B cell (primary cell): Measurements from ENCODE around the gene CDR2L. TPM values are rescaled to one million over a fixed set of nuclear protein-coding genes. Genes with fewer than 3 reads are reported as not detected.

Experiments used
- ATAC-seq: fragments of 200-7000 bp; cut with Tn5 transposase; one replicate; pipeline ENCODE4 v1.10.0; 2021; ENCODE audit warnings: low read depth, mild to moderate bottlenecking, moderate number of reproducible peaks, moderate library complexity
- CTCF ChIA-PET: fragments of 350-600 bp; sonication (Branson Sonifier 250); formaldehyde crosslinking; loops from one replicate; lab custom pipeline; 2021; ENCODE audit warnings: antibody characterized with exemption, inconsistent platforms; lab: Charles Lee
- POLR2A ChIA-PET: fragments of 350-600 bp; sonication (Branson Sonifier 250); formaldehyde crosslinking; loops from one replicate; lab custom pipeline; 2021; ENCODE audit warnings: antibody characterized with exemption; lab: Charles Lee
- DNase-seq: peaks from one replicate; pipeline ENCODE4 v3.0.0; 2013
- H2AFZ ChIP-seq: 2 replicates; pipeline ENCODE4 v1.6.1; 2012; ENCODE audit warnings: mild to moderate bottlenecking, low read depth, low read length; ENCODE audit not compliant: insufficient read depth, poor library complexity, severe bottlenecking
- H3K27ac ChIP-seq, 2 donors: 1 replicate in 1 of 2; 2 replicates in 1 of 2; pipeline ENCODE4 v1.5.1; 2012 to 2013; ENCODE audit warnings: low read length in 2 of 2, mild to moderate bottlenecking in 2 of 2, moderate library complexity in 1 of 2
- H3K27me3 ChIP-seq, 4 experiments: fragments of 200-600 bp in 1 of 4; sonication (generic) in 1 of 4; replicated peaks in 1 of 4; 1 replicate in 2 of 4; 2 replicates in 2 of 4; pipeline versions ENCODE4 v1.6.1 to v1.7.0; 2013 to 2016; ENCODE audit warnings: low read length in 3 of 4, mild to moderate bottlenecking in 2 of 4, mixed read lengths in 1 of 4, moderate library complexity in 1 of 4; ENCODE audit not compliant: insufficient read depth in 4 of 4, control insufficient read depth in 3 of 4; ENCODE audit errors: control extremely low read depth in 1 of 4
- H3K36me3 ChIP-seq, 2 experiments: replicated peaks in 1 of 2; 1 replicate in 1 of 2; 2 replicates in 1 of 2; pipeline versions ENCODE4 v1.6.1 to v1.7.1; 2013; ENCODE audit warnings: low read length in 1 of 2; ENCODE audit not compliant: insufficient read depth in 2 of 2, control insufficient read depth in 1 of 2; ENCODE audit errors: control extremely low read depth in 1 of 2, extremely low read depth in 1 of 2
- H3K4me1 ChIP-seq, 2 donors: fragments of 200-600 bp in 1 of 2; sonication (generic) in 1 of 2; 1 replicate in 1 of 2; 2 replicates in 1 of 2; pipeline versions ENCODE4 v1.5.1 to v1.6.1; 2013 to 2017; ENCODE audit warnings: low read length in 2 of 2; ENCODE audit not compliant: control insufficient read depth in 2 of 2, insufficient read depth in 2 of 2
- H3K4me2 ChIP-seq: replicated peaks from 2 replicates; pipeline ENCODE3; 2012; ENCODE audit warnings: mild to moderate bottlenecking, low read depth, low read length; ENCODE audit not compliant: poor library complexity, severe bottlenecking
- H3K4me3 ChIP-seq, 5 experiments: fragments of 200-600 bp in 1 of 5; sonication (generic) in 1 of 5; 1 replicate in 3 of 5; 2 replicates in 2 of 5; pipeline versions ENCODE4 v1.5.1 to v1.7.0; 2011 to 2016; ENCODE audit warnings: low read length in 4 of 5, mild to moderate bottlenecking in 4 of 5, low read depth in 2 of 5, control low read depth in 1 of 5, moderate library complexity in 1 of 5; ENCODE audit not compliant: insufficient read depth in 1 of 5; ENCODE audit errors: control extremely low read depth in 1 of 5, extremely low read depth in 1 of 5
- H3K79me2 ChIP-seq: fragments of 200-600 bp; sonication (generic); one replicate; pipeline ENCODE4 v1.6.0; 2016; ENCODE audit warnings: low read length; ENCODE audit not compliant: control insufficient read depth, insufficient read depth
- H3K9ac ChIP-seq: fragments of 200-600 bp; sonication (generic); 2 replicates; pipeline ENCODE4 v1.6.1; 2017; ENCODE audit warnings: mild to moderate bottlenecking, low read length, moderate library complexity
- H3K9me3 ChIP-seq, 3 donors: one replicate each; pipeline versions ENCODE4 v1.6.1 to v1.7.1; 2013; ENCODE audit warnings: low read length in 2 of 3; ENCODE audit not compliant: control insufficient read depth in 2 of 3, insufficient read depth in 1 of 3; ENCODE audit errors: control extremely low read depth in 1 of 3
- H4K20me1 ChIP-seq: 2 replicates; pipeline ENCODE4 v1.6.0; 2012; ENCODE audit warnings: mild to moderate bottlenecking, low read length; ENCODE audit not compliant: insufficient read depth, control insufficient read depth, poor library complexity, severe bottlenecking
- H3K27ac Mint-ChIP-seq: one replicate; pipeline ENCODE4 v1.8.0; 2021; ENCODE audit warnings: mixed read lengths
- H3K27me3 Mint-ChIP-seq: one replicate; pipeline ENCODE4 v1.8.0; 2021; ENCODE audit warnings: mixed read lengths
- H3K4me1 Mint-ChIP-seq: one replicate; pipeline ENCODE4 v1.8.0; 2021; ENCODE audit warnings: mixed read lengths
- H3K4me3 Mint-ChIP-seq: one replicate; pipeline ENCODE4 v1.8.0; 2021; ENCODE audit warnings: mixed read lengths
- H3K9me3 Mint-ChIP-seq: one replicate; pipeline ENCODE4 v1.8.0; 2022; ENCODE audit warnings: mixed read lengths; ENCODE audit not compliant: insufficient read depth
- EZH2 ChIP-seq: IDR thresholded peaks from 2 replicates; pipeline ENCODE4 v1.6.1; 2012; ENCODE audit warnings: borderline replicate concordance, low read depth, mild to moderate bottlenecking, moderate library complexity, low read length; ENCODE audit not compliant: insufficient read depth, poor library complexity, severe bottlenecking
- WGBS: methylation state at CpG from one replicate; pipeline ENCODE4 v1.1.5; 2013; ENCODE audit warnings: missing lambda C conversion rate; ENCODE audit not compliant: insufficient coverage; 5-methylcytosine and 5-hydroxymethylcytosine counted together
- intact Hi-C: fragments of 100-400 bp; cut with micrococcal nuclease; formaldehyde crosslinking; loops from one replicate; pipeline ENCODE4 v1.10.0; 2022
- polyA plus RNA-seq: library from polyadenylated mRNA; depleted of rRNA; stranded (reverse); fragments of >200 nt; gene quantifications from 2 replicates; pipeline ENCODE4 v1.2.3, GENCODE V29; 2012
- total RNA-seq, 2 donors: library from RNA; stranded (reverse); fragments of 120-200 nt in 1 of 2; gene quantifications; 1 replicate in 1 of 2; 2 replicates in 1 of 2; pipeline versions ENCODE4 v1.2.3 to v1.2.4, GENCODE V29; 2013 to 2022
- TF ChIP-seq, protein P1 (sequence below): fragments of 200-600 bp; IDR thresholded peaks from one replicate; pipeline ENCODE4 v1.8.0; 2022; ENCODE audit warnings: antibody characterized with exemption, mild to moderate bottlenecking

Gene CDR2L
- total and polyA plus RNA-seq, 2 donors (not counting 1 experiment from before 2014, with no cell fraction given): 0.03 TPM; not detected in 1

DNA sequence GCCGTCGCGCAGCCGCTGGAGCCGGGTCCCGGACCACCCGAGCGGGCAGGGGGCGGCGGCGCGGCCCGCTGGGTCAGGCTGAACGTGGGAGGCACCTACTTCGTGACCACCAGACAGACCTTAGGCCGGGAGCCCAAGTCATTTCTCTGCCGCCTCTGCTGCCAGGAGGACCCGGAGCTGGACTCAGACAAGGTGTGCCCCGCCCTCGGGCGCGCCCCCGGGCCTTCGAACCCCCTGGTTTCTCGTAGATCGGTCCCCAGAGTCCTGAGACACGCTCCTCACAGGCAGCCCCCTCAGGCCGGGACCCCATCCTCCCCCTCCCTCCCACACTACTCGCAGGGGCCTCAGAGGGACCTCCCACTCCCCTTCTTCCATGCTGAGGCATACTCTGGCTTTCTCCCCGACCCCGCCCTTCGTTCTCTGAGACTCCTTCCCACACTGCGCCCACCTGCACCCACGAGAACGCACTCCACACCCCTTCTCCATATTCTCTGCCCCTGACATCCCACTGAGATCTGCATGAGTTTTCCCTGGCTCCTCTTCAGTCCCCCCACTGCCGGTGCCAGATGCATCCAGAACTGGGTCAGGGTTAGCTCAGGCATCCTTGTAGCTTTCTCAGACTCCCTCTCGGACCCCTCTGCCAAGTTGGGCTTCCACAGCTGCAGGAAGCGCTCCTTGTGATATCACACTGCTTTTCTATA, 60.1 kb downstream of the CDR2L start:
- H3K9ac ChIP-seq: peak overlapping the region; percentile 95
- H4K20me1 ChIP-seq: no peaks in the 10 kb centered on the region
- peak overlapping the region; percentile 93 for H3K4me3 Mint-ChIP-seq
- peak overlapping the region; percentile 99 for H2AFZ ChIP-seq
- no peaks in the 10 kb centered on the region for H3K36me3 ChIP-seq
- H3K4me3 ChIP-seq: peak overlapping the region; percentile 26 to 97 (median 89)
- H3K4me1 Mint-ChIP-seq: peaks cover 27% of the 10 kb centered on the region
- POLR2A ChIA-PET: interaction anchor here (0.6 to 1.3 kb wide), 6 partner anchors 16 to 158 kb away, joined by 3 to 5 read pairs (median 4); partner anchors contain the start of genes MRPL58 and NUP85
- H3K27me3 ChIP-seq: no peaks in the 10 kb centered on the region
- peak overlapping the region in 1 of 2 donors; percentile 68 for H3K27ac ChIP-seq
- H3K4me1 ChIP-seq: peaks cover 13 to 16% of the 10 kb centered on the region in 2 donors
- TF ChIP-seq, protein P1, sequence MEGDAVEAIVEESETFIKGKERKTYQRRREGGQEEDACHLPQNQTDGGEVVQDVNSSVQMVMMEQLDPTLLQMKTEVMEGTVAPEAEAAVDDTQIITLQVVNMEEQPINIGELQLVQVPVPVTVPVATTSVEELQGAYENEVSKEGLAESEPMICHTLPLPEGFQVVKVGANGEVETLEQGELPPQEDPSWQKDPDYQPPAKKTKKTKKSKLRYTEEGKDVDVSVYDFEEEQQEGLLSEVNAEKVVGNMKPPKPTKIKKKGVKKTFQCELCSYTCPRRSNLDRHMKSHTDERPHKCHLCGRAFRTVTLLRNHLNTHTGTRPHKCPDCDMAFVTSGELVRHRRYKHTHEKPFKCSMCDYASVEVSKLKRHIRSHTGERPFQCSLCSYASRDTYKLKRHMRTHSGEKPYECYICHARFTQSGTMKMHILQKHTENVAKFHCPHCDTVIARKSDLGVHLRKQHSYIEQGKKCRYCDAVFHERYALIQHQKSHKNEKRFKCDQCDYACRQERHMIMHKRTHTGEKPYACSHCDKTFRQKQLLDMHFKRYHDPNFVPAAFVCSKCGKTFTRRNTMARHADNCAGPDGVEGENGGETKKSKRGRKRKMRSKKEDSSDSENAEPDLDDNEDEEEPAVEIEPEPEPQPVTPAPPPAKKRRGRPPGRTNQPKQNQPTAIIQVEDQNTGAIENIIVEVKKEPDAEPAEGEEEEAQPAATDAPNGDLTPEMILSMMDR: no peak
- no peak for TF ChIP-seq EZH2
- no peaks in the 10 kb centered on the region for H3K27me3 Mint-ChIP-seq
- DNase-seq: peak; percentile 56
- peak overlapping the region; percentile 93 for H3K4me2 ChIP-seq
- intact Hi-C loops: loop anchor here (1.0 to 10.0 kb wide), 7 partner anchors 35 to 157 kb away; partner anchors contain the start of genes ARMC7, CDR2L, JPT1 and MRPL58
- no peaks in the 10 kb centered on the region for H3K9me3 ChIP-seq
- H3K27ac Mint-ChIP-seq: peak overlapping the region; percentile 92
- no peaks in the 10 kb centered on the region for H3K9me3 Mint-ChIP-seq
- 1% methylated on average over 38 of the region's 38 CpGs for WGBS
- ATAC-seq: no peak
- CTCF ChIA-PET: interaction anchor here (1.2 to 1.5 kb wide), 3 partner anchors 67 to 125 kb away, joined by 3 to 6 read pairs (median 4); no protein-coding TSS in a partner anchor
- H3K79me2 ChIP-seq: peaks cover 17% of the 10 kb centered on the region
